Subcutaneous adipose tissue (tissue), 4 donors: ENCODE data around the gene ST3GAL3. TPM values are rescaled to one million over a fixed set of nuclear protein-coding genes. Genes with fewer than 3 reads are reported as not detected.

Experiments used
- total RNA-seq, 4 donors: library from RNA; depleted of rRNA; stranded (reverse); fragments of >200 nt; gene quantifications; one replicate each; pipeline ENCODE4 v1.1.0, GENCODE V29; 2016
- TF ChIP-seq, protein P1 (sequence below): fragments of 450-650 bp; IDR thresholded peaks from one replicate; pipeline ENCODE4 v1.5.1; 2016; ENCODE audit warnings: low read depth, mild to moderate bottlenecking, control low read depth, antibody characterized with exemption, moderate library complexity

Gene ST3GAL3
- total RNA-seq, 4 donors from 2014 or later = 13.1 to 36.7 (median 19.0) TPM

DNA sequence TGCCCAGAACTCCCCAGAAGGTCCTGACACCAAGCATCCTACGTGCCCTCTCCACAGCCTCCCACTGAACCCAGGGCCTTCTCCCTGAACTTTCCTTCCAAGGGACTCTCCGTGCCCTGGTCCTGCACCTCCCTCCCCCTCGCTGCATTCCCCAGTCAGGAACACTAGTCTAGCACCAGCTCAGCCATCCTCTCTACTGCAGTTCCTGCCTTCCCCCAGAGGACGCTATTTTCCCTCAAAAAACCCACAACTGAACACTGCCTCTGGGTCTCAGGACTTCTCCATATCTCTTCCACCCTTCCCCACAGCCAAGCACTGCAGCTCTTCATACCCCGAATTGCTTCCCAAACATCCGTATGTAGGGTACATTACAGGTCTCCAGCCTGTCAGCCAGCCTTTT is 213.7 kb downstream of the ST3GAL3 start:
- TF ChIP-seq, protein P1, sequence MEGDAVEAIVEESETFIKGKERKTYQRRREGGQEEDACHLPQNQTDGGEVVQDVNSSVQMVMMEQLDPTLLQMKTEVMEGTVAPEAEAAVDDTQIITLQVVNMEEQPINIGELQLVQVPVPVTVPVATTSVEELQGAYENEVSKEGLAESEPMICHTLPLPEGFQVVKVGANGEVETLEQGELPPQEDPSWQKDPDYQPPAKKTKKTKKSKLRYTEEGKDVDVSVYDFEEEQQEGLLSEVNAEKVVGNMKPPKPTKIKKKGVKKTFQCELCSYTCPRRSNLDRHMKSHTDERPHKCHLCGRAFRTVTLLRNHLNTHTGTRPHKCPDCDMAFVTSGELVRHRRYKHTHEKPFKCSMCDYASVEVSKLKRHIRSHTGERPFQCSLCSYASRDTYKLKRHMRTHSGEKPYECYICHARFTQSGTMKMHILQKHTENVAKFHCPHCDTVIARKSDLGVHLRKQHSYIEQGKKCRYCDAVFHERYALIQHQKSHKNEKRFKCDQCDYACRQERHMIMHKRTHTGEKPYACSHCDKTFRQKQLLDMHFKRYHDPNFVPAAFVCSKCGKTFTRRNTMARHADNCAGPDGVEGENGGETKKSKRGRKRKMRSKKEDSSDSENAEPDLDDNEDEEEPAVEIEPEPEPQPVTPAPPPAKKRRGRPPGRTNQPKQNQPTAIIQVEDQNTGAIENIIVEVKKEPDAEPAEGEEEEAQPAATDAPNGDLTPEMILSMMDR = no peak

DNA sequence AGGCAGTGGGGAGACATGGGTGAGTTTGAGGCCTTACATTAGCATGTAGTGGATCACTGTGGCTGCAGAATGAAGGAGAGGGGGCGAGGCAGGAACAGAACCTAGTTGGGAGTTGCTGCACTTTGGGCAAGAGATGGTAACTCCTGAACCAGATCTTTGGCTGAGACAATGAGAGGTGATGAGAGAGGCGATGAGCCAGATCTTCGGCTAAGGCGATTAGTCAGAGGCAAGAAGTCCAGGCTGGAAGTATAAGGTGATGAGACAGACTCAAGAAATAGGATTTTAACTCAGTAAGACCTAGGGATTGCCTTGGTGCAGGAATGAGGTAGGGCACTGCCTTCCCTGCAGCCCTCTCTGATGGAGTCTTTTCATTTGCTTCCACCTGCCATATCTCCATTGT is 217.2 kb downstream of the ST3GAL3 start:
- TF ChIP-seq, protein P1 = no peak

DNA sequence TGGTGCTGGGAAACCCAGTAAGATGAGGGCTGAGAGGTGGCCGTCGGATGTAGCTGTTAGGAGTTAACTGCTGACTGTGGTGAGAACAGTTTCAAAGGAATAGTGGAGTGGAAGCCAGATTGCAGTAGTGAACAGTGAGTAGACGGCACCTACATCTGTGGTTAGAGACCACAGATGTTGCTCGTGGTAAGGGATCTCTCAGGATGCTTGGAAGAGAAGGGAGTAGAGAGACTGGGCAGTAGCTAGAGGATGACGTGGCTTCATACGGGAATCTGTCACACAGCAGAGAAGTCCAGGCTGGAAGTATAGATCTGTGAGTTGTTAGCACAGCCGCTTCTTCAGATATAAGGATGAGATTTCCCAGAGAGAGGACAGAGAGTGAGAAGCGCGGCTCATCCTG is 218.5 kb downstream of the ST3GAL3 start:
- TF ChIP-seq, protein P1 = no peak

DNA sequence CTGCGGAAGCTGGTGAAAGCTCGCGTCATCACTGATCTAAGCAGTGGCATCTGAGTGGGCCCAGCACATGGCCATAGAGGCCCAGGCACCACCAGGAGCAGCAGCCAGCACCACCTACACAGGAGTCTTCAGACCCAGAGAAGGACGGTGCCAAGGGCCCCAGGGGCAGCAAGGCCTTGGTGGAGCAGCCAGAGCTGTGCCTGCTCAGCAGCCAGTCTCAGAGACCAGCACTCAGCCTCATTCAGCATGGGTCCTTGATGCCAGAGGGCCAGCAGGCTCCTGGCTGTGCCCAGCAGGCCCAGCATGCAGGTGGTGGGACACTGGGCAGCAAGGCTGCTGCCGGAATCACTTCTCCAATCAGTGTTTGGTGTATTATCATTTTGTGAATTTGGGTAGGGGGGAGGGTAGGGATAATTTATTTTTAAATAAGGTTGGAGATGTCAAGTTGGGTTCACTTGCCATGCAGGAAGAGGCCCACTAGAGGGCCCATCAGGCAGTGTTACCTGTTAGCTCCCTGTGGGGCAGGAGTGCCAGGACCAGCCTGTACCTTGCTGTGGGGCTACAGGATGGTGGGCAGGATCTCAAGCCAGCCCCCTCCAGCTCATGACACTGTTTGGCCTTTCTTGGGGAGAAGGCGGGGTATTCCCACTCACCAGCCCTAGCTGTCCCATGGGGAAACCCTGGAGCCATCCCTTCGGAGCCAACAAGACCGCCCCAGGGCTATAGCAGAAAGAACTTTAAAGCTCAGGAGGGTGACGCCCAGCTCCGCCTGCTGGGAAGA is 223.0 kb downstream of the ST3GAL3 start:
- TF ChIP-seq, protein P1 = no peak

DNA sequence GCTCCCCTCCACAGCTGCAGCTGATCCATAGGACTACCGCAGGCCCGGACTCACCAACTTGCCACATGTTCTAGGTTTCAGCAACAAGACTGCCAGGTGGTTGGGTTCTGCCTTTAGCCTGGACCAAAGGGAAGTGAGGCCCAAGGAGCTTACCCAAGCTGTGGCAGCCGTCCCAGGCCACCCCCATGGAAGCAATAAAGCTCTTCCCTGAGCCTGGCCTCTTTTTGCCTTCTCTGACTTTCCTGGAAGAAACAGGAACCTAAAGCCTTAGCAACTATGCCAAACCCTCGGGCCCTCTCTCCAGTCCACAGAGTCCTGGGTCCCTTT is 223.6 kb downstream of the ST3GAL3 start:
- TF ChIP-seq, protein P1 = no peak

DNA sequence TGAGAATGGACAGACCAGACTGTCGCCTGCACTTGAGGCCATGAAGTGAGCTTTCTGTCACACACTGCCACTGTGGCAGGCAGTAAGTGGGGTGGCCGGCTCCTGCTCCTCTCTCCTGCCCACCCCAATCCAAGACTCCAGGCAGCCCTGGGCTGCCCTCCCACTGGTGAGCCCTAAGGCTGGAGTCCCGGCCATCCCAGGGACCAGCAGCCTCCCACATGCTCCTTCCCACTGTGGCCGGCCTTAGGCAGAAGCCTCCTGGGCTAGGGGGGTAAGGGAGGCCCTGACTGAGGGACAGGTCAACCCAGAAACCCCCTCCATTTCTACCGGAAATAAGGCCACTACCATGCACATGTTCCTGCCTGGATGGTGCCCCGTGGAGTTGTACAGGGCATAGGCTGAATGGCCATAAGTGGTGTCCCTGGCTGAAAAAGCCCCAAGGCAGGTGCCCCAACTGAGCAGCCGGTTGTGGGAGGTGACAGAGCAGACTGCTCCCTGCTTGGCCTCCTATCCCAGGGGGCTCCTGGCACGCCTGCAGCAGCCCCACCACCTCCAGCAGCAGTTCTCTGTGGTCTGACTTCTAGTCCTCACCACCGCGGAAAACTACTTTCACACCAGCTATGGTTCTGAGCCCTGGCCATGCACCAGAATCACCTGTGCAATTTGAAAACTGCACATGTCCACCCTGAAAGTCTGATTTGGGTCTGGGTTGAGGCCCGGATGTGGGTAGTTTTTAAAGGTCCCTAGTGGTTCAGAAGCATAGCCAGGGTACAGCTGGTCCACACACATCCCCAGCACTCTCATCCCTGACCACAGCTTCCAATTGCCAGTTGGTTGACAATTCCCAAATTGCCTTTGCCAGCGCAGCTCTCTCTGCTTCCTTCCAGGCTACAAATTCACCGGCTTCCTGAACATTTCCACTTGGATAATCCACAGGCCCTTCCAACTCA is 224.7 kb downstream of the ST3GAL3 start:
- TF ChIP-seq, protein P1 = no peak

DNA sequence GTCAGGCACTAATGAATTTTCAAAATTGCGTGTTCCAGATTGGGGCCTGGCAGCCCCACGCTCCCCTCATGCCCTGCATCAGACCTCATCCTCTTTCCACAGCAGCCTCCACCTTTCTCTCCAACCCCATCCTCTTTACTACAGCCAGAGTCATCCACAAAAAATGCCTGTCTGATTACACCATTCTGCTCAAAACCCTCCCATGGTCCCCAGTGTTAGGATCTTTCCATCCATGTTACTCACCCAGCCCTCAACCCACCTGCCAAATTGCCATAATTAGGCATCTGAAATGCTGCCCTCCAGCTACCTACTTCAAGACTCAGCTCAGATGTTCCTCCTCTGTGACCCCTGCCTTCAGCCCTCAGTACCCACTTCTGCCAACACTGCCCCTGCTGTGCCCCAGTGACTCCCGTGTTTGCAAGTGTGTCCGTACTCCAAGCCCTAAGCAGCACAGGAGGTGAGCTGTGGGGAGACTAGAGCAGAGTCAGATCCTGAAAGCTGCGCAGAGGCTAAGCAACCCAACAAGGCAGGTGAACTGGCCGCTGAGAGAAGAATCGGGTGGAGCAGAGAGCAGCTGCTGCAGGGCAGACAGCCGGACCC is 225.6 kb downstream of the ST3GAL3 start:
- TF ChIP-seq, protein P1 = no peak
